ENCODE results near the gene ATL1.
"Not testable (repeated sequence)": the region's sequence is repeated elsewhere in the genome, so short reads cannot be mapped to it uniquely, and the experiment has no call there.

Gene ATL1

GRCh38 chr14:50601394-50601793, 41.4 kb downstream of the ATL1 start:
- DNase-seq (ENCODE audit: low read depth, low spot score): no peak

- no peak for DNase-seq (ENCODE audit: low read depth, low spot score)
Observed at GRCh38 chr14:50602035-50602434, 42.1 kb downstream of the ATL1 start.

GRCh38 chr14:50603565-50603964, 43.6 kb downstream of the ATL1 start:
- no peak for DNase-seq (ENCODE audit: low read depth, low spot score)

- no peak for DNase-seq (ENCODE audit: low read depth, low spot score)
Observed at GRCh38 chr14:50605766-50606165, 45.8 kb downstream of the ATL1 start.

GRCh38 chr14:50606468-50606867, 46.5 kb downstream of the ATL1 start:
- DNase-seq (ENCODE audit: low read depth, low spot score): no peak

GRCh38 chr14:50607181-50607580, 47.2 kb downstream of the ATL1 start:
- DNase-seq (ENCODE audit: low read depth, low spot score): no peak

- no peak for DNase-seq (ENCODE audit: low read depth, low spot score)
Observed at GRCh38 chr14:50607761-50608160, 47.8 kb downstream of the ATL1 start.

- no peak for DNase-seq (ENCODE audit: low read depth, low spot score)
Observed at GRCh38 chr14:50608302-50608851, 48.4 kb downstream of the ATL1 start.

GRCh38 chr14:50610465-50610864, 50.5 kb downstream of the ATL1 start:
- DNase-seq (ENCODE audit: low read depth, low spot score): no peak

GRCh38 chr14:50612806-50613205, 52.9 kb downstream of the ATL1 start:
- DNase-seq (ENCODE audit: low read depth, low spot score): no peak

- no peak for DNase-seq (ENCODE audit: low read depth, low spot score)
Observed at GRCh38 chr14:50615056-50615455, 55.1 kb downstream of the ATL1 start.

GRCh38 chr14:50615552-50615951, 55.6 kb downstream of the ATL1 start:
- DNase-seq (ENCODE audit: low read depth, low spot score): no peak

- no peak for DNase-seq (ENCODE audit: low read depth, low spot score)
Observed at GRCh38 chr14:50616275-50616674, 56.3 kb downstream of the ATL1 start.

GRCh38 chr14:50619569-50620141, 59.7 kb downstream of the ATL1 start:
- no peak for DNase-seq (ENCODE audit: low read depth, low spot score)

GRCh38 chr14:50620341-50620740, 60.4 kb downstream of the ATL1 start:
- no peak for DNase-seq (ENCODE audit: low read depth, low spot score)

GRCh38 chr14:50622978-50623377, 63.0 kb downstream of the ATL1 start:
- no peak for DNase-seq (ENCODE audit: low read depth, low spot score)

- DNase-seq (ENCODE audit: low read depth, low spot score): no peak
Observed at GRCh38 chr14:50624447-50624846, 64.5 kb downstream of the ATL1 start.

- DNase-seq (ENCODE audit: low read depth, low spot score): not testable (repeated sequence)
Observed at GRCh38 chr14:50624947-50625346, 65.0 kb downstream of the ATL1 start.

- no peak for DNase-seq (ENCODE audit: low read depth, low spot score)
Observed at GRCh38 chr14:50631408-50631821, 71.5 kb downstream of the ATL1 start.

- DNase-seq (ENCODE audit: low read depth, low spot score): no peak
Observed at GRCh38 chr14:50633954-50634353, 74.0 kb downstream of the ATL1 start.

- DNase-seq (ENCODE audit: low read depth, low spot score): no peak
Observed at GRCh38 chr14:50635141-50635540, 75.2 kb downstream of the ATL1 start.

GRCh38 chr14:50647282-50647681, 87.3 kb downstream of the ATL1 start:
- DNase-seq (ENCODE audit: low read depth, low spot score): no peak

- DNase-seq (ENCODE audit: low read depth, low spot score): no peak
Observed at GRCh38 chr14:50647753-50648152, 87.8 kb downstream of the ATL1 start.

GRCh38 chr14:50649691-50650090, 89.7 kb downstream of the ATL1 start:
- no peak for DNase-seq (ENCODE audit: low read depth, low spot score)
